Liver (tissue), 9 donors: ENCODE data around the gene MS4A2. TPM values are rescaled to one million over a fixed set of nuclear protein-coding genes. Genes with fewer than 3 reads are reported as not detected.

ENCODE experiments used
- DNase-seq: peaks from one replicate; pipeline ENCODE4 v3.0.0-alpha.2; 2017; ENCODE audit warnings: low spot score
- H3K27ac ChIP-seq, 2 donors: one replicate each; pipeline ENCODE4 v1.7.0; 2013; ENCODE audit warnings: inconsistent platforms in 2 of 2, low read length in 2 of 2, control low read depth in 1 of 2, low read depth in 1 of 2, mild to moderate bottlenecking in 1 of 2
- H3K27me3 ChIP-seq, 4 donors: one replicate each; pipeline versions ENCODE4 v1.6.1 to v1.7.0; 2013; ENCODE audit warnings: low read length in 3 of 4, inconsistent platforms in 1 of 4, mild to moderate bottlenecking in 1 of 4, moderate library complexity in 1 of 4; ENCODE audit not compliant: control insufficient read depth in 4 of 4, insufficient read depth in 4 of 4
- H3K36me3 ChIP-seq, 4 donors: one replicate each; pipeline versions ENCODE4 v1.6.1 to v1.7.0; 2013; ENCODE audit warnings: low read length in 3 of 4, mild to moderate bottlenecking in 3 of 4, low read depth in 1 of 4, moderate library complexity in 1 of 4; ENCODE audit not compliant: control insufficient read depth in 4 of 4, insufficient read depth in 3 of 4
- H3K4me1 ChIP-seq, 4 donors: one replicate each; pipeline versions ENCODE4 v1.6.1 to v1.7.0; 2013; ENCODE audit warnings: low read length in 3 of 4, mild to moderate bottlenecking in 3 of 4, moderate library complexity in 1 of 4; ENCODE audit not compliant: control insufficient read depth in 4 of 4, insufficient read depth in 4 of 4
- H3K4me3 ChIP-seq, 3 donors: one replicate each; pipeline versions ENCODE4 v1.6.1 to v1.7.0; 2013; ENCODE audit warnings: low read length in 3 of 3, control low read depth in 1 of 3, low read depth in 1 of 3, mild to moderate bottlenecking in 1 of 3
- H3K9ac ChIP-seq, 2 donors: one replicate each; pipeline ENCODE4 v1.7.0; 2013; ENCODE audit warnings: low read length in 2 of 2, mild to moderate bottlenecking in 2 of 2, moderate library complexity in 2 of 2, control low read depth in 1 of 2, low read depth in 1 of 2
- H3K9me3 ChIP-seq, 4 donors: one replicate each; pipeline versions ENCODE4 v1.6.1 to v1.7.0; 2013; ENCODE audit warnings: low read length in 3 of 4; ENCODE audit not compliant: control insufficient read depth in 4 of 4
- GABPA ChIP-seq, 2 donors: IDR thresholded peaks in 1 of 2; conservative IDR thresholded peaks in 1 of 2; 2 replicates each; pipeline ENCODE4 v1.6.1; 2016; ENCODE audit warnings: antibody characterized with exemption in 2 of 2, mild to moderate bottlenecking in 1 of 2, moderate library complexity in 1 of 2
- HNF4A ChIP-seq, 2 donors: conservative IDR thresholded peaks; 2 replicates each; pipeline ENCODE4 v1.6.1; 2016; ENCODE audit warnings: antibody characterized with exemption in 2 of 2, mild to moderate bottlenecking in 2 of 2
- HNF4G ChIP-seq: IDR thresholded peaks from 2 replicates; pipeline ENCODE4 v1.6.1; 2016; ENCODE audit warnings: antibody characterized with exemption
- NR2F2 ChIP-seq: IDR thresholded peaks from 2 replicates; pipeline ENCODE4 v1.6.1; 2016; ENCODE audit warnings: antibody characterized with exemption
- RAD21 ChIP-seq, 2 donors: IDR thresholded peaks; 2 replicates each; pipeline ENCODE4 v1.6.1; 2016; ENCODE audit warnings: antibody characterized with exemption in 2 of 2, mild to moderate bottlenecking in 2 of 2
- RXRA ChIP-seq, 2 donors: IDR thresholded peaks; 2 replicates each; pipeline ENCODE4 v1.6.1; 2017 to 2018; ENCODE audit warnings: antibody characterized with exemption in 2 of 2, mild to moderate bottlenecking in 1 of 2
- SP1 ChIP-seq: IDR thresholded peaks from 2 replicates; pipeline ENCODE4 v1.6.1; 2018; ENCODE audit warnings: antibody characterized with exemption, mild to moderate bottlenecking
- YY1 ChIP-seq: IDR thresholded peaks from 2 replicates; pipeline ENCODE4 v1.6.1; 2016; ENCODE audit warnings: antibody characterized with exemption, mild to moderate bottlenecking
- WGBS: extraction: QIAGEN DNeasy Blood & Tissue Kit; methylation state at CpG from one replicate; pipeline ENCODE4 v1.1.7; 2013; 5-methylcytosine and 5-hydroxymethylcytosine counted together
- polyA plus RNA-seq, 2 donors: library from polyadenylated mRNA; stranded (reverse) in 1 of 2; unstranded in 1 of 2; fragments of 200-250 nt in 1 of 2; fragments of >200 nt in 1 of 2; fragmentation: Nextera tagmentation in 1 of 2; extraction: Ambion mirVana in 1 of 2; gene quantifications; one replicate each; pipeline versions ENCODE4 v1.2.1 to v1.2.3, GENCODE V29; 2013 to 2015
- total RNA-seq, 2 donors: library from RNA; depleted of rRNA; stranded (reverse); fragments of >200 nt; gene quantifications; one replicate each; pipeline ENCODE4 v1.2.3, GENCODE V29; 2014
- TF ChIP-seq, protein P1 (sequence below): IDR thresholded peaks from 2 replicates; pipeline ENCODE4 v1.6.1; 2016; ENCODE audit warnings: antibody characterized with exemption, mild to moderate bottlenecking
- TF ChIP-seq, protein P2 (sequence below): IDR thresholded peaks from 2 replicates; pipeline ENCODE4 v1.6.1; 2016; ENCODE audit warnings: antibody characterized with exemption
- TF ChIP-seq, protein P3 (sequence below): IDR thresholded peaks from 2 replicates; pipeline ENCODE4 v1.6.1; 2016; ENCODE audit warnings: antibody characterized with exemption
- TF ChIP-seq, protein P4 (sequence below): fragments of 150-350 bp; IDR thresholded peaks from 2 replicates; pipeline ENCODE4 v1.5.1; 2017; ENCODE audit warnings: improper control_type of control experiment, low read depth, low read length; ENCODE audit not compliant: missing input control
- donor health status: healthy.
- donor health status: healthy.
- donor health status: healthy.
- donor health status: healthy.
- donor health status: healthy.

Gene MS4A2
- total and polyA plus RNA-seq, 4 donors = 0.08 to 0.37 (median 0.32) TPM; not detected in 1

GRCh38 chr11:60059052-60059451, 29.4 kb upstream of the MS4A2 start:
- no peaks in the 10 kb centered on the region for H3K4me1 ChIP-seq
- H3K9ac ChIP-seq = no peak overlapping the region
- H3K27ac ChIP-seq = no peak overlapping the region
- no peak overlapping the region for H3K4me3 ChIP-seq
- 85% methylated on average over 3 of the region's 3 CpGs for WGBS
- H3K9me3 ChIP-seq = no peaks in the 10 kb centered on the region
- DNase-seq = no peak
- H3K36me3 ChIP-seq = no peaks in the 10 kb centered on the region
- TF ChIP-seq, protein P1, sequence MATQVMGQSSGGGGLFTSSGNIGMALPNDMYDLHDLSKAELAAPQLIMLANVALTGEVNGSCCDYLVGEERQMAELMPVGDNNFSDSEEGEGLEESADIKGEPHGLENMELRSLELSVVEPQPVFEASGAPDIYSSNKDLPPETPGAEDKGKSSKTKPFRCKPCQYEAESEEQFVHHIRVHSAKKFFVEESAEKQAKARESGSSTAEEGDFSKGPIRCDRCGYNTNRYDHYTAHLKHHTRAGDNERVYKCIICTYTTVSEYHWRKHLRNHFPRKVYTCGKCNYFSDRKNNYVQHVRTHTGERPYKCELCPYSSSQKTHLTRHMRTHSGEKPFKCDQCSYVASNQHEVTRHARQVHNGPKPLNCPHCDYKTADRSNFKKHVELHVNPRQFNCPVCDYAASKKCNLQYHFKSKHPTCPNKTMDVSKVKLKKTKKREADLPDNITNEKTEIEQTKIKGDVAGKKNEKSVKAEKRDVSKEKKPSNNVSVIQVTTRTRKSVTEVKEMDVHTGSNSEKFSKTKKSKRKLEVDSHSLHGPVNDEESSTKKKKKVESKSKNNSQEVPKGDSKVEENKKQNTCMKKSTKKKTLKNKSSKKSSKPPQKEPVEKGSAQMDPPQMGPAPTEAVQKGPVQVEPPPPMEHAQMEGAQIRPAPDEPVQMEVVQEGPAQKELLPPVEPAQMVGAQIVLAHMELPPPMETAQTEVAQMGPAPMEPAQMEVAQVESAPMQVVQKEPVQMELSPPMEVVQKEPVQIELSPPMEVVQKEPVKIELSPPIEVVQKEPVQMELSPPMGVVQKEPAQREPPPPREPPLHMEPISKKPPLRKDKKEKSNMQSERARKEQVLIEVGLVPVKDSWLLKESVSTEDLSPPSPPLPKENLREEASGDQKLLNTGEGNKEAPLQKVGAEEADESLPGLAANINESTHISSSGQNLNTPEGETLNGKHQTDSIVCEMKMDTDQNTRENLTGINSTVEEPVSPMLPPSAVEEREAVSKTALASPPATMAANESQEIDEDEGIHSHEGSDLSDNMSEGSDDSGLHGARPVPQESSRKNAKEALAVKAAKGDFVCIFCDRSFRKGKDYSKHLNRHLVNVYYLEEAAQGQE = no peak
- no peak for TF ChIP-seq HNF4G
- TF ChIP-seq YY1 = no peak
- TF ChIP-seq, protein P2, sequence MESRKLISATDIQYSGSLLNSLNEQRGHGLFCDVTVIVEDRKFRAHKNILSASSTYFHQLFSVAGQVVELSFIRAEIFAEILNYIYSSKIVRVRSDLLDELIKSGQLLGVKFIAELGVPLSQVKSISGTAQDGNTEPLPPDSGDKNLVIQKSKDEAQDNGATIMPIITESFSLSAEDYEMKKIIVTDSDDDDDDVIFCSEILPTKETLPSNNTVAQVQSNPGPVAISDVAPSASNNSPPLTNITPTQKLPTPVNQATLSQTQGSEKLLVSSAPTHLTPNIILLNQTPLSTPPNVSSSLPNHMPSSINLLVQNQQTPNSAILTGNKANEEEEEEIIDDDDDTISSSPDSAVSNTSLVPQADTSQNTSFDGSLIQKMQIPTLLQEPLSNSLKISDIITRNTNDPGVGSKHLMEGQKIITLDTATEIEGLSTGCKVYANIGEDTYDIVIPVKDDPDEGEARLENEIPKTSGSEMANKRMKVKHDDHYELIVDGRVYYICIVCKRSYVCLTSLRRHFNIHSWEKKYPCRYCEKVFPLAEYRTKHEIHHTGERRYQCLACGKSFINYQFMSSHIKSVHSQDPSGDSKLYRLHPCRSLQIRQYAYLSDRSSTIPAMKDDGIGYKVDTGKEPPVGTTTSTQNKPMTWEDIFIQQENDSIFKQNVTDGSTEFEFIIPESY = no peak
- no peak for TF ChIP-seq RXRA (IDR thresholded peaks at IDR 0.05)
- no peak for TF ChIP-seq SP1
- no peak for TF ChIP-seq GABPA (IDR thresholded peaks at IDR 0.05 in 1 of 2, conservative IDR thresholded peaks at IDR 0.05 in 1 of 2)
- TF ChIP-seq RAD21 (IDR thresholded peaks at IDR 0.05) = no peak
- TF ChIP-seq HNF4A (conservative IDR thresholded peaks at IDR 0.05) = no peak
- H3K27me3 ChIP-seq = no peaks in the 10 kb centered on the region

- DNase-seq = no peak
- Histone ChIP-seq H3K27ac (no peak overlapping the region), H3K27me3 (no peaks in the 10 kb centered on the region), H3K9ac (no peak overlapping the region), H3K4me1 (no peaks in the 10 kb centered on the region), H3K9me3 (no peaks in the 10 kb centered on the region), H3K36me3 (no peaks in the 10 kb centered on the region), H3K4me3 (no peak overlapping the region)
- TF ChIP-seq, protein P3, sequence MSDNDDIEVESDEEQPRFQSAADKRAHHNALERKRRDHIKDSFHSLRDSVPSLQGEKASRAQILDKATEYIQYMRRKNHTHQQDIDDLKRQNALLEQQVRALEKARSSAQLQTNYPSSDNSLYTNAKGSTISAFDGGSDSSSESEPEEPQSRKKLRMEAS = no peak
- no peak for TF ChIP-seq HNF4G
- TF ChIP-seq, protein P4, sequence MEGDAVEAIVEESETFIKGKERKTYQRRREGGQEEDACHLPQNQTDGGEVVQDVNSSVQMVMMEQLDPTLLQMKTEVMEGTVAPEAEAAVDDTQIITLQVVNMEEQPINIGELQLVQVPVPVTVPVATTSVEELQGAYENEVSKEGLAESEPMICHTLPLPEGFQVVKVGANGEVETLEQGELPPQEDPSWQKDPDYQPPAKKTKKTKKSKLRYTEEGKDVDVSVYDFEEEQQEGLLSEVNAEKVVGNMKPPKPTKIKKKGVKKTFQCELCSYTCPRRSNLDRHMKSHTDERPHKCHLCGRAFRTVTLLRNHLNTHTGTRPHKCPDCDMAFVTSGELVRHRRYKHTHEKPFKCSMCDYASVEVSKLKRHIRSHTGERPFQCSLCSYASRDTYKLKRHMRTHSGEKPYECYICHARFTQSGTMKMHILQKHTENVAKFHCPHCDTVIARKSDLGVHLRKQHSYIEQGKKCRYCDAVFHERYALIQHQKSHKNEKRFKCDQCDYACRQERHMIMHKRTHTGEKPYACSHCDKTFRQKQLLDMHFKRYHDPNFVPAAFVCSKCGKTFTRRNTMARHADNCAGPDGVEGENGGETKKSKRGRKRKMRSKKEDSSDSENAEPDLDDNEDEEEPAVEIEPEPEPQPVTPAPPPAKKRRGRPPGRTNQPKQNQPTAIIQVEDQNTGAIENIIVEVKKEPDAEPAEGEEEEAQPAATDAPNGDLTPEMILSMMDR = no peak
- no peak for TF ChIP-seq RAD21 (IDR thresholded peaks at IDR 0.05)
- TF ChIP-seq NR2F2 = no peak
- 87% methylated on average over 4 of the region's 4 CpGs for WGBS
Measured at GRCh38 chr11:60059521-60060240, 28.8 kb upstream of the MS4A2 start.
